Common myeloid progenitor, CD34-positive (primary cell): ENCODE data around the gene RAB11FIP3.
A peak's percentile ranks its signal among the peaks of the same experiment; 100 is the strongest.

Experiments
- CTCF ChIA-PET: fragments of 350-600 bp; sonication (Branson Sonifier 250); formaldehyde crosslinking; loops from one replicate; lab custom pipeline; 2021; ENCODE audit warnings: antibody characterized with exemption; lab: Charles Lee
- POLR2A ChIA-PET: fragments of 350-600 bp; sonication (Branson Sonifier 250); formaldehyde crosslinking; loops from one replicate; lab custom pipeline; 2021; ENCODE audit warnings: antibody characterized with exemption; lab: Charles Lee
- DNase-seq, 3 donors: peaks; one replicate each; pipeline versions ENCODE4 v3.0.0 to v3.0.0-alpha.2; 2013
- H3K27ac ChIP-seq, 2 experiments: 1 replicate in 1 of 2; 2 replicates in 1 of 2; pipeline ENCODE4 v1.7.0; 2013; ENCODE audit warnings: inconsistent platforms in 2 of 2, low read length in 2 of 2, mild to moderate bottlenecking in 2 of 2, low read depth in 1 of 2, moderate library complexity in 1 of 2; ENCODE audit not compliant: severe bottlenecking in 2 of 2, insufficient read depth in 1 of 2, poor library complexity in 1 of 2
- H3K27me3 ChIP-seq, 5 experiments: replicated peaks in 2 of 5; 1 replicate in 3 of 5; 2 replicates in 2 of 5; pipeline versions ENCODE4 v1.6.1 to v1.7.0; 2013; ENCODE audit warnings: low read length in 4 of 5, mild to moderate bottlenecking in 2 of 5, moderate library complexity in 2 of 5, inconsistent platforms in 1 of 5; ENCODE audit not compliant: insufficient read depth in 5 of 5, control insufficient read depth in 4 of 5
- H3K36me3 ChIP-seq, 4 experiments: 1 replicate in 2 of 4; 2 replicates in 2 of 4; pipeline versions ENCODE4 v1.6.1 to v1.7.0; 2013; ENCODE audit warnings: low read length in 3 of 4, control low read depth in 1 of 4, mild to moderate bottlenecking in 1 of 4; ENCODE audit not compliant: control insufficient read depth in 4 of 4, insufficient read depth in 4 of 4
- H3K4me1 ChIP-seq, 4 experiments: 1 replicate in 3 of 4; 2 replicates in 1 of 4; pipeline versions ENCODE4 v1.6.1 to v1.7.1; 2013; ENCODE audit warnings: low read length in 3 of 4, mild to moderate bottlenecking in 3 of 4, control low read depth in 1 of 4, inconsistent platforms in 1 of 4, moderate library complexity in 1 of 4; ENCODE audit not compliant: control insufficient read depth in 4 of 4, insufficient read depth in 4 of 4; ENCODE audit errors: control extremely low read depth in 1 of 4
- H3K4me3 ChIP-seq, 7 experiments: 1 replicate in 4 of 7; 2 replicates in 3 of 7; pipeline versions ENCODE4 v1.5.1 to v1.7.0; 2013; ENCODE audit warnings: mild to moderate bottlenecking in 7 of 7, low read length in 6 of 7, moderate library complexity in 6 of 7, inconsistent platforms in 2 of 7, low read depth in 2 of 7, control low read depth in 1 of 7; ENCODE audit not compliant: insufficient read depth in 4 of 7, control insufficient read depth in 1 of 7; ENCODE audit errors: extremely low read depth in 1 of 7
- H3K9me3 ChIP-seq, 5 experiments: 1 replicate in 4 of 5; 2 replicates in 1 of 5; pipeline versions ENCODE4 v1.6.1 to v1.7.1; 2013; ENCODE audit warnings: low read length in 4 of 5, mild to moderate bottlenecking in 2 of 5, inconsistent platforms in 1 of 5, low read depth in 1 of 5, moderate library complexity in 1 of 5; ENCODE audit not compliant: control insufficient read depth in 4 of 5, insufficient read depth in 2 of 5; ENCODE audit errors: control extremely low read depth in 1 of 5
- WGBS: methylation state at CpG from one replicate; pipeline ENCODE4 v1.1.5; 2013; ENCODE audit not compliant: insufficient coverage; 5-methylcytosine and 5-hydroxymethylcytosine counted together

The RAB11FIP3 gene

DNA sequence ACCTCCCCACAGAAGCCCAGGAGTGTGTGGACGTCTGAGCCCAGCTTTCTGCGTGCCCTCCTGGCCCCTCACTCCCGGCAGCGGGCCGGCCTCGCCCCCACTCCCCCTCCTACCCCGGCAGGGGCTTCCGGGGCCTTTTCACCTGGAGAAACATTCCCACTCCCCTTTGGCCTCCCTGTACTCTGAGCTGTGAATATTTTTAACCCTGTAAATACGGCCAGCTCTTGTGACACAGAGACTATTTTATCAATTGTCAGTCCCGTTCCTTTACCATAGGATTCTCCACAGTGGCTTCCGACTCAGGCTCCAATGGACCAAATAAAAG, 128.8 kb downstream of the RAB11FIP3 start:
- DNase-seq: no peak
- Histone ChIP-seq H3K36me3 (peaks cover 0 to 35% (median 17%) of the 10 kb centered on the region in 4 experiments), H3K4me3 (no peak overlapping the region), H3K4me1 (peaks cover 0 to 16% (median 15%) of the 10 kb centered on the region in 4 experiments), H3K27ac (no peak overlapping the region), H3K9me3 (no peaks in the 10 kb centered on the region), H3K27me3 (peaks cover 0 to 11% (median 0%) of the 10 kb centered on the region in 5 experiments)
- ChIA-PET CTCF (interaction anchor here (1.3 kb wide), 1 partner anchor 21 kb away, joined by 3 read pairs; no protein-coding TSS in a partner anchor), POLR2A (no interaction called here)
- 92% methylated on average over 7 of the region's 11 CpGs for WGBS

DNA sequence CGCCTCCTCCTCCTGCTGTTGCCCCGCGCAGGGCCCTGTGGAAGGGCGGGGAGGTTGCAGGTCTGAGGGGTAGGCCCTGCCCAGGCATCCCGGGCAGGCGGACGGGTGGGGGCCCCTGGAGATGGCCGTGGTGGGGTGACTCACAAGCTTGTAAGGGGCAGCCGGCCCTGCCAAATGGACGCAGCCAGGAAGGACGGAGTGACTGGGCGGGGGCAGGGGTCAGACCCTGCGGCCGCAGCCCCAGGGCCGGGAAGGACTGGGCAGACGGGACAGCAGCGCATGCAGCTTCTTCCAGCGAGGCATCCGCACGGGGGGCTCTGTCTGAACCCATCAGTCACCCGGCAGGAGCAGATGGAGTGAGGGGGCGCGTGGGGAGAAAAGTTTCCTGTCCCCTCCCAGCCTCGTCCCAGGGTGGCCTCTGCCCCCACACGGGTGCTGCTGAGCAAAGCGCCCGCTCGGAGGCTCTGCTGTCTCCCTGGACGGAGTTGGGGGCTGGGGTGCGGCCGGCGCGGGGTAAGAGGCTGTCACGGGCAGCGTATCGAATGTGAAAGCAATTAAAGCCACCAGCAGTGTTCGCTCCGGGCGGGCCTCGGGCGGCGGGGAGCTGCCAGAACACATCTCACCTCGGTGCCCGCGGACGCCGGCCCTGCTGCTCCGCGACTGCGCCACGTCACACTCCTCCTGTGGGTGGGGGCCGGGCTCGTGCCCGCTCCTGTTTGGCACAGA, 129.4 kb downstream of the RAB11FIP3 start:
- 94% methylated on average over 53 of the region's 54 CpGs for WGBS
- peaks cover 0 to 32% (median 14%) of the 10 kb centered on the region in 4 experiments for H3K36me3 ChIP-seq
- no peak overlapping the region for H3K27ac ChIP-seq
- peaks cover 0 to 17% (median 2%) of the 10 kb centered on the region in 5 experiments for H3K27me3 ChIP-seq
- CTCF ChIA-PET: interaction anchor here (1.3 kb wide), 1 partner anchor 20 kb away, joined by 3 read pairs; no protein-coding TSS in a partner anchor
- POLR2A ChIA-PET: no interaction called here
- no peak overlapping the region for H3K4me3 ChIP-seq
- no peaks in the 10 kb centered on the region for H3K9me3 ChIP-seq
- no peak for DNase-seq
- H3K4me1 ChIP-seq: peaks cover 0 to 21% (median 15%) of the 10 kb centered on the region in 4 experiments

DNA sequence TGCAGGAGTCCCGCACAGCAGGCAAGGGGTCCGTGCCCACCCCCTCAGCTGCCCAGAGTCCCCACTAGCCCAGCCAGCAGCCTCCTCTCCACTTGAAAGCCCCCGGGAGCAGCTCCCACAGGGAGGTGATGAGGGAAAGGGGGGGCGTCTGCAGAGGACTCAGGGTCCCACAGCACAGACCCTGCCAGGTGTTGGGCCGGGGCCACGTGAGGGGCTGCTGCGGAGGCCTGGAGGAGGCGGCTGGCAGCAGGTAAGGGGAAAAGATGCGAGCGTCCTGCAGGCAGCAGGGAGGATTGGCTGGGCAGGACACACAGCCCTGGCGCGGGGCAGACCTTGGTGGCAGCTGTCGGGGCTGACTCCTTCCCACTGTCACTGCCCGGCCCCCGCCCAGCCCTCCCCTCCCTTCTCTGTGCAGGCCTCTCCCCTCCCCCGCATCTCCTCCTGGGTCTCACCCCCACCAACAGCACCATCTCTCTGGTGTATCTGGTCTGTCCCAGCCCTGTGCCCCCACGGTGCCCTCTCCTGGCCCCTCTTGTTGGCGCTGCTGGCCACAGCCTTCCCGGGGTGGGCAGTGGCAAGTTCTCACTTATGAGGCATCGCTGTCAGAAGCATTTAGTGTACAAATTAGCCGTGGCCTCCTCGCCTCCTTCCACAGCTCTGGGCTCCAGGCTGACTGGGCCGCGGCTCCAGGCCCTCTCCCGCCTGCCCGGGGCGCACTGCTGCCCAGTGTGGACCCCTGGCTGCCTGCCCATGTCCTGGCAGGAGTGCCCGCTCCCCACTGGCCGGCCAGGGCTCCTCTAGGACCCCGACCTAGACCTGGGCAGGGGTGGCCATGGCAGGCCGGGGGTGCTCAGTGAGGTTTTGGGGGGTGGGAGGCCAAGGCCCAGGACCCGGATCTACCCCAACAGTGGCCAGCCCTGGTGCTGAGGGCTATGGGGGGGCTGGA, 130.4 kb downstream of the RAB11FIP3 start:
- DNase-seq: no peak
- WGBS: 96% methylated on average over 28 of the region's 32 CpGs
- peaks cover 0 to 25% (median 15%) of the 10 kb centered on the region in 4 experiments for H3K4me1 ChIP-seq
- peaks cover 0 to 24% (median 3%) of the 10 kb centered on the region in 5 experiments for H3K27me3 ChIP-seq
- ChIA-PET POLR2A (no interaction called here), CTCF (interaction anchor here (1.4 kb wide), 1 partner anchor 17 kb away, joined by 3 read pairs; no protein-coding TSS in a partner anchor)
- peaks cover 0 to 26% (median 11%) of the 10 kb centered on the region in 4 experiments for H3K36me3 ChIP-seq
- no peaks in the 10 kb centered on the region for H3K9me3 ChIP-seq
- H3K4me3 ChIP-seq: no peak overlapping the region
- H3K27ac ChIP-seq: no peak overlapping the region

DNA sequence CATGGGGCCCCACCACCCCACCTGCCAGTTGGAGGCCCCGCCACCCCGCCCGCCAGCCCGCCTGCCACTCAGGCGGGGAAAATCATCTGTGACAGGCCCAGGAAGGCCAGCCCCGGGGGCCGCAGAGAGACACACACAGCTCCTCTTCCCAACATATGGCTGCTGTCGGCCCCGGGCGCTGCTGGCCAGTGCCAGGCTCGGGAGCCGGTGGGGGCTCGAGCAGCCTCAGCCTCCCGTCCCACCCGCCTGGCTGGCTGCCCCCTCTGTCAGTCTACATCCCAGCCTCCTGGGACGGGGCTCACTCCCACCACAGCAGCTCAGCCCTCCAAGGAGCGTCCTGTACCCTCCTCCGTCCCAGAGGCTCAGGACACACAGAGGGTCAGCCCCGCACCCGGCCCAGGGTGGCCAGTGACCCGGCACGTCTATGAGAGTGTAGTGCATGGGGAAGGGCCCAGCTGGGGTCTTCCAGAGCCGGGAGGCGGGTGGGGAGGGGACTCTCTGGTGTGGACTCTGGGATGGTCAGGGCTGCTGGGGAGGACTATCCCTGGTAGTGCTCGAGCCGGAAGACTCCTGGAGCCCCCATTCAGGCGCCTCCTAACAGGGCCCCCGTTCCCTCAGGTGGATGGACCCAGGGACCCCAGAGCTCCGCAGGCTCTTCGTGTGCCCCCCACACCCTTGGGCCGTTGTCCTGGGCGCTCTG, 131.2 kb downstream of the RAB11FIP3 start:
- 97% methylated on average over 27 of the region's 32 CpGs for WGBS
- no peak overlapping the region for H3K27ac ChIP-seq
- H3K4me1 ChIP-seq: peaks cover 0 to 25% (median 15%) of the 10 kb centered on the region in 4 experiments
- no peak for DNase-seq
- ChIA-PET CTCF (interaction anchor here (1.4 kb wide), 1 partner anchor 18 kb away, joined by 3 read pairs; no protein-coding TSS in a partner anchor), POLR2A (no interaction called here)
- H3K9me3 ChIP-seq: no peaks in the 10 kb centered on the region
- H3K27me3 ChIP-seq: peaks cover 0 to 32% (median 5%) of the 10 kb centered on the region in 5 experiments
- H3K4me3 ChIP-seq: no peak overlapping the region
- H3K36me3 ChIP-seq: peaks cover 0 to 20% (median 9%) of the 10 kb centered on the region in 4 experiments

DNA sequence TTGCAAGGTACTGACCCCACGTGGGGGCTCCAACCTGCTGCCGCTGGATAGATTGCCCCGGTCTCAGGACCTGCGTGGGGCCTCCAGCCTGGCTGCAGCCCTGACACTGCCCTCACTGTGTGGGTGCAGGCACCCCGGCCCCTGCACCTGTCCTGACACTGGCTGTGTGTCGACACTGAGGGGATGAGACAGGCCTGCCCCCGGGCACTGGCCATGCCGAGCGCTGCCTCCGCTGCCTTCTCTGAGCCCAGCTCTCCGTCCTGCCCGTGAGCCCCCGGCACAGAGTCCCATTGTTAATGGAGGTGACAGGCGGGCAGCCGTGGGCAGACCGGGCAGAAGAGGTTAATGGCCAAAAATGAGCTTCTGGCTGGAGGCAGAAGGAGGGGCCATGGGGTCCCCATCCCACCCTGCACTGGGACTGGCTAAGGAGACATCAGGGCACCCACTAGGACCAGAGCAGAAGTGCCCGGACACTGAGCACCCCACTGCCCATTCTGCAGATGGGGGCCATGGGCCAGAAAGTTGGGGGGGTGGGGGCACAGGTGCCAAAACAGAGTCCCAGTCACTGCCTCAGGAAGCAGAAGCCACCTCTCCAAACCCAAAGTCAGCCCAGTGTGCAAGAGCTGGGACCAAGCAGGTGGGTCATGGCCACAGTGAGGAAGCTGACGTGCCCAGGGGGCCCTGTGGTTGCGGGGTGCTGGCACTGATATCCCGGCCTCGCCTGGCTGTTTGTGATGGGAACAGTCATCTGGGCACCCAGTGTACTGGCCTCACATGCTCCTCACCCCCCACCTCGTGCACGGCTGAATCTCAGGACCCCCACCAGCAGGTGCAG, 132.2 kb downstream of the RAB11FIP3 start:
- Histone ChIP-seq H3K4me3 (no peak overlapping the region), H3K27ac (no peak overlapping the region), H3K27me3 (peaks cover 0 to 43% (median 9%) of the 10 kb centered on the region in 5 experiments), H3K4me1 (peaks cover 0 to 25% (median 15%) of the 10 kb centered on the region in 4 experiments), H3K36me3 (peaks cover 0 to 10% (median 2%) of the 10 kb centered on the region in 4 experiments), H3K9me3 (no peaks in the 10 kb centered on the region)
- ChIA-PET CTCF (interaction anchor here (1.5 kb wide), 1 partner anchor 15 kb away, joined by 6 read pairs; no protein-coding TSS in a partner anchor), POLR2A (interaction anchor here (0.5 to 1.2 kb wide), 2 partner anchors 9 to 14 kb away, joined by 3 to 7 read pairs; no protein-coding TSS in a partner anchor)
- DNase-seq: peak in 2 of 3 donors; percentile 74 to 80
- 69% methylated on average over 19 of the region's 23 CpGs for WGBS
